ENCODE results near the gene IFNGR1.

GRCh38 chr6:137163732-137164318, 55.4 kb downstream of the IFNGR1 start:
- TF ChIP-seq KDM5A (IDR thresholded peaks at IDR 0.05; ENCODE audit: borderline replicate concordance, low read length): no peak
- no peak for TF ChIP-seq ZNF784 (CRISPR knock-in tag; IDR thresholded peaks at IDR 0.05; ENCODE audit: borderline replicate concordance)
- TF ChIP-seq CEBPG (CRISPR knock-in tag; IDR thresholded peaks at IDR 0.05): no peak
- TF ChIP-seq ZNF383 (CRISPR knock-in tag; IDR thresholded peaks at IDR 0.05; ENCODE audit: borderline replicate concordance): no peak
- no peak for TF ChIP-seq FLYWCH1 (CRISPR knock-in tag; IDR thresholded peaks at IDR 0.05)
- no peak for TF ChIP-seq TCF12 (IDR thresholded peaks at IDR 0.05)
- TF ChIP-seq TCF12 (CRISPR knock-in tag; IDR thresholded peaks at IDR 0.05): no peak
- no peak for TF ChIP-seq ZNF121 (CRISPR knock-in tag; IDR thresholded peaks at IDR 0.05)
- no peak for TF ChIP-seq ZNF646 (CRISPR knock-in tag; IDR thresholded peaks at IDR 0.05)
- no peak for TF ChIP-seq REST (IDR thresholded peaks at IDR 0.05; ENCODE audit: borderline replicate concordance in 1 of 2, low read depth in 1 of 2, low read length in 2 of 2)
- no peak for TF ChIP-seq GMEB1 (CRISPR knock-in tag; IDR thresholded peaks at IDR 0.05; ENCODE audit: borderline replicate concordance)
- TF ChIP-seq ZNF484 (CRISPR knock-in tag; IDR thresholded peaks at IDR 0.05; ENCODE audit: borderline replicate concordance, low read depth): no peak
- TF ChIP-seq CBFB (CRISPR knock-in tag; IDR thresholded peaks at IDR 0.05): no peak
- TF ChIP-seq MAFF (IDR thresholded peaks at IDR 0.05; ENCODE audit: low read depth, low read length): no peak

Data from HepG2 (cell line).